Smooth muscle cell (in vitro differentiated cells): ENCODE measurements around the gene AGXT. TPM values are rescaled to one million over a fixed set of nuclear protein-coding genes. Genes with fewer than 3 reads are reported as not detected.

Experiments used
- DNase-seq: peaks from one replicate; lab custom pipeline; 2025; ENCODE audit not compliant: unreplicated experiment; lab: John Stamatoyannopoulos, UW
- H2AFZ ChIP-seq: fragments of 200-600 bp; sonication (generic); 2 replicates; pipeline ENCODE4 v1.6.0; 2016; ENCODE audit warnings: antibody characterized with exemption, low read depth, mild to moderate bottlenecking
- H3F3A ChIP-seq: fragments of 200-600 bp; sonication (generic); 2 replicates; pipeline ENCODE4 v1.6.0; 2017; ENCODE audit warnings: antibody characterized with exemption, low read depth
- H3K27ac ChIP-seq: fragments of 200-600 bp; sonication (generic); 2 replicates; pipeline ENCODE4 v1.5.1; 2016; ENCODE audit warnings: low read depth, mild to moderate bottlenecking
- H3K27me3 ChIP-seq: fragments of 200-600 bp; sonication (generic); 2 replicates; pipeline ENCODE4 v1.6.1; 2016; ENCODE audit warnings: low read depth, mild to moderate bottlenecking
- H3K36me3 ChIP-seq: fragments of 200-600 bp; sonication (generic); 2 replicates; pipeline ENCODE4 v1.5.1; 2016; ENCODE audit warnings: low read depth
- H3K4me1 ChIP-seq: fragments of 200-600 bp; sonication (generic); 2 replicates; pipeline ENCODE4 v1.5.1; 2016; ENCODE audit warnings: low read depth
- H3K4me2 ChIP-seq: fragments of 200-600 bp; sonication (generic); 2 replicates; pipeline ENCODE4 v1.6.0; 2016; ENCODE audit warnings: mild to moderate bottlenecking
- H3K4me3 ChIP-seq: fragments of 200-600 bp; sonication (generic); 2 replicates; pipeline ENCODE4 v1.5.1; 2016; ENCODE audit warnings: mild to moderate bottlenecking
- H3K79me2 ChIP-seq: fragments of 200-600 bp; sonication (generic); 2 replicates; pipeline ENCODE4 v1.6.0; 2016; ENCODE audit warnings: low read depth, mild to moderate bottlenecking
- H3K9ac ChIP-seq: fragments of 200-600 bp; sonication (generic); 2 replicates; pipeline ENCODE4 v1.6.0; 2016; ENCODE audit warnings: low read depth
- H3K9me3 ChIP-seq: fragments of 200-600 bp; sonication (generic); replicated peaks from 2 replicates; pipeline ENCODE4 v1.5.1; 2016; ENCODE audit warnings: low read depth
- H4K20me1 ChIP-seq: fragments of 200-600 bp; sonication (generic); 2 replicates; pipeline ENCODE4 v1.6.0; 2016; ENCODE audit warnings: low read depth
- CTCF ChIP-seq: fragments of 200-600 bp; sonication (generic); IDR thresholded peaks from 2 replicates; pipeline ENCODE4 v1.5.1; 2017; ENCODE audit warnings: borderline replicate concordance, mild to moderate bottlenecking, antibody characterized with exemption; ENCODE audit not compliant: insufficient read depth, poor library complexity, severe bottlenecking
- WGBS: methylation state at CpG from one replicate; pipeline ENCODE4 v1.1.7; 2016; ENCODE audit warnings: low lambda C conversion rate; 5-methylcytosine and 5-hydroxymethylcytosine counted together
- polyA plus RNA-seq: library from polyadenylated mRNA; unstranded; fragments of >200 nt; fragmentation: Nextera tagmentation; extraction: Ambion mirVana; gene quantifications from 2 replicates; pipeline ENCODE4 v1.2.1, GENCODE V29; 2016
- total RNA-seq: library from RNA; depleted of rRNA; stranded (reverse); fragments of >200 nt; gene quantifications from 2 replicates; pipeline ENCODE4 v1.2.3, GENCODE V29; 2014

The AGXT gene
- total and polyA plus RNA-seq, 2 experiments from 2014 or later, result not detected

DNA sequence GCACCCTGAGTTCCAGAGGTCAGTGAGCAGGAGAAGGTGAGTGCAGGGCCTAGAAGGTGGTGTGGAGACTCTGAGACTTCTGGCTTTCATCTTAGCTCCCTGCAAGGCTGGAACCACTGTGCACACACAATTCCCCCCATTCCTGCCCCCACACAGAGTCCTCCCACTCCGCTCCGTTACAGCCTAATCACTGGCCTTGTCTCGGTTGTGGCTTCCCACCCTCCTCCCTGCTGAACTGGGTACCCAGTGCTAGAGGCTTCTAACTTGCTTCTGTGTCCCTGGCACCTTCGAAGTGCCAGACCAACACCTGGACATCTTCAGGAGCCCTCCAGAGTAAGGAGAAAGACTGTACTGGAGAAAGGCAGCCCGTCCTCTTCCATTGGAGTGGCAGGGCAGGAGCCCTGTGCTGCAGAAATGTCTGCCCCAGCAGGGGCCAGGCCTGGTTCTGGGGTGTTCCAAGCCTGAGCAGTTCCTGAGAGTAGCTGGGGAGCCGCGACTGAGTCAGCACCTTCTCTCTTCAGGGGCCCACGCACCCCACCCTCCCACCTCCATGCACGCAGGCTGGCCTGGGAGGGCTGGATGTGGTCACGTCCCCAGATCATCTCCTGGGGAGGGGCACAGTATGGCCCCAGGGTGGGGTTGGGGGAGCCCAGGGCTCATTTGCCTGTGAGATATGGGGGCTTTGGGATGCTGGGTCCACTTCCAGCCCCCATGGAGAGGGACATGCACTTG is 60.9 kb downstream of the AGXT start:
- no peaks in the 10 kb centered on the region for H3K79me2 ChIP-seq

More for the DNA sequence above, 60.9 kb downstream of the AGXT start:
- no peak for TF ChIP-seq CTCF
- no peaks in the 10 kb centered on the region for H3K4me1 ChIP-seq
- H2AFZ ChIP-seq, result no peak overlapping the region
- no peak overlapping the region for H3K4me3 ChIP-seq
- no peaks in the 10 kb centered on the region for H3K27me3 ChIP-seq
- no peak overlapping the region for H3K9ac ChIP-seq
- H3K36me3 ChIP-seq, result no peaks in the 10 kb centered on the region
- DNase-seq, result no peak
- no peaks in the 10 kb centered on the region for H3F3A ChIP-seq
- no peaks in the 10 kb centered on the region for H4K20me1 ChIP-seq
- 79% methylated on average over 8 of the region's 10 CpGs for WGBS
- H3K27ac ChIP-seq, result no peak overlapping the region
- H3K4me2 ChIP-seq, result no peak overlapping the region
- H3K9me3 ChIP-seq, result no peaks in the 10 kb centered on the region

Other genes with a start within 250 kb of the AGXT start
- 1.2 and 1.3 TPM in 2 replicates for gene GPR35, start 243.3 kb upstream of the AGXT start, total RNA-seq
- 1.4 and 2.1 TPM in 2 replicates for gene GPR35, start 243.3 kb upstream of the AGXT start, polyA plus RNA-seq
- gene AQP12B, start 185.9 kb upstream of the AGXT start, total RNA-seq, result not detected in 2 replicates
- not detected in 2 replicates for gene AQP12B, start 185.9 kb upstream of the AGXT start, polyA plus RNA-seq
- not detected in 2 replicates for gene AQP12A, start 177.0 kb upstream of the AGXT start, total RNA-seq
- not detected in 2 replicates for gene AQP12A, start 177.0 kb upstream of the AGXT start, polyA plus RNA-seq
- gene KIF1A, start 48.6 kb upstream of the AGXT start, total RNA-seq, result 3.1 and 8.4 TPM in 2 replicates
- 4.6 and 8.1 TPM in 2 replicates for gene KIF1A, start 48.6 kb upstream of the AGXT start, polyA plus RNA-seq
- gene MAB21L4, start 27.3 kb downstream of the AGXT start, total RNA-seq, result 0.99 and 2.2 TPM in 2 replicates
- 0.53 TPM in 1 of 2 replicates, not detected in the other for gene MAB21L4, start 27.3 kb downstream of the AGXT start, polyA plus RNA-seq
- gene CROCC2, start 37.5 kb downstream of the AGXT start, total RNA-seq, result not detected in 2 replicates
- not detected in 2 replicates for gene CROCC2, start 37.5 kb downstream of the AGXT start, polyA plus RNA-seq
- gene SNED1, start 129.8 kb downstream of the AGXT start, total RNA-seq, result 0.36 and 0.81 TPM in 2 replicates
- gene SNED1, start 129.8 kb downstream of the AGXT start, polyA plus RNA-seq, result 1.1 and 3.0 TPM in 2 replicates
- 27.3 and 38.6 TPM in 2 replicates for gene MTERF4, start 233.5 kb downstream of the AGXT start, total RNA-seq
- 13.7 and 18.6 TPM in 2 replicates for gene MTERF4, start 233.5 kb downstream of the AGXT start, polyA plus RNA-seq